ENCODE measurements around the gene CACNA1C. TPM values are rescaled to one million over a fixed set of nuclear protein-coding genes. Genes with fewer than 3 reads are reported as not detected.

CACNA1C gene
- total RNA-seq, 1 experiment from 2014 or later, result not detected

DNA sequence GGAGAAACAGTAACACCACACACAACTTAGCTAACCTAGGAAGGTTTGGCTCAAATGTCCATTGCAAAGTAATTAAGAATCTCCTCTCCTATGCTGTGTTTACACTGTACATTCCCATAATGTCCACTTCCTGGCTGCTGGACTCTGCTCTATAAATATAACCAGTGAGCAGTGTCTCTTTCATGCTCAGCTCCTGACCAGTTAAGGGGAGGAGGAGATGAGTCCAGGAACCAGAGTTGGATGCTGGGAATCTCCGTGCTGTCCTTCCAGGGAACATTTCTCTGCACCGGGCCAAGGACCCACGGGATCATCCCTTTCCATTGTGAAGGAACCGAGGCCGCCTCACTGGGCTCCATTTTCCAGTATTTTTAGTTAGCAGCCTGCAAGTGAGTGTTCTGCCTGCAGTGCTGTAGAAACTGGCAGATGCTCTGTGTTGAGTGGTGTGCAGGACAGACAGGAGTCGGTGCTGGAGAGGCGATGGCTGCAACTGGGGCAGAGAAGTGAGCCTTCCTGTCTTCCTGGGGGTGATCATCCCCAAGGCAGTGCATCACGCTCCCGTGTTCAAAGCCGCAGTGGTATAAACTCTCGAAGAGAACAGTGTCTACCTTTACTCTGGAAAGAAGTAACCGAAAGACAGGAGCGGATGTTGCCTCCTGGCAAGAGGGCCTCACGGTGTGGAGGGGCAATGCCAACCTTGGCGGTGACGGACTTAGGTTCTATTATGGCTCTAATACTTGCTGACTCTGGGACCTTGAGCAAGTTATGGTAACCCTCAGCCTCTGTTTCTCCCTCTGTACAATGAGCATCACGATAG, 195.5 kb downstream of the CACNA1C start:
- POLR2A ChIA-PET (ENCODE audit: unreplicated experiment), result no interaction called here
- Histone ChIP-seq H3K9me3 (ENCODE audit: insufficient read depth, low read depth) (no peaks in the 10 kb centered on the region), H3K79me2 (ENCODE audit: low read depth) (no peaks in the 10 kb centered on the region), H3K27me3 (ENCODE audit: insufficient read depth, low read depth) (peaks cover 98% of the 10 kb centered on the region), H3K9me2 (ENCODE audit: insufficient read depth) (no peaks in the 10 kb centered on the region), H3K27ac (no peak overlapping the region), H3F3A (ENCODE audit: insufficient read depth, low read depth) (no peaks in the 10 kb centered on the region), H3K4me3 (no peak overlapping the region), H2AFZ (no peak overlapping the region), H3K4me1 (replicated peaks; ENCODE audit: insufficient read depth) (no peaks in the 10 kb centered on the region), H3K36me3 (ENCODE audit: low read depth) (no peaks in the 10 kb centered on the region), H4K20me1 (ENCODE audit: insufficient read depth) (no peaks in the 10 kb centered on the region), H3K4me2 (no peak overlapping the region)
- TF ChIP-seq, protein P1, sequence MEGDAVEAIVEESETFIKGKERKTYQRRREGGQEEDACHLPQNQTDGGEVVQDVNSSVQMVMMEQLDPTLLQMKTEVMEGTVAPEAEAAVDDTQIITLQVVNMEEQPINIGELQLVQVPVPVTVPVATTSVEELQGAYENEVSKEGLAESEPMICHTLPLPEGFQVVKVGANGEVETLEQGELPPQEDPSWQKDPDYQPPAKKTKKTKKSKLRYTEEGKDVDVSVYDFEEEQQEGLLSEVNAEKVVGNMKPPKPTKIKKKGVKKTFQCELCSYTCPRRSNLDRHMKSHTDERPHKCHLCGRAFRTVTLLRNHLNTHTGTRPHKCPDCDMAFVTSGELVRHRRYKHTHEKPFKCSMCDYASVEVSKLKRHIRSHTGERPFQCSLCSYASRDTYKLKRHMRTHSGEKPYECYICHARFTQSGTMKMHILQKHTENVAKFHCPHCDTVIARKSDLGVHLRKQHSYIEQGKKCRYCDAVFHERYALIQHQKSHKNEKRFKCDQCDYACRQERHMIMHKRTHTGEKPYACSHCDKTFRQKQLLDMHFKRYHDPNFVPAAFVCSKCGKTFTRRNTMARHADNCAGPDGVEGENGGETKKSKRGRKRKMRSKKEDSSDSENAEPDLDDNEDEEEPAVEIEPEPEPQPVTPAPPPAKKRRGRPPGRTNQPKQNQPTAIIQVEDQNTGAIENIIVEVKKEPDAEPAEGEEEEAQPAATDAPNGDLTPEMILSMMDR (conservative IDR thresholded peaks at IDR 0.05), result no peak
- TF ChIP-seq EZH2 (IDR thresholded peaks at IDR 0.05; ENCODE audit: low read depth), result no peak
- no peak for DNase-seq
- intact Hi-C loops (cut with micrococcal nuclease; ENCODE audit: unreplicated experiment), result no loop called here
- CTCF ChIA-PET, result no interaction called here
- no TSS peak for BruUV-seq (replicated peaks)

DNA sequence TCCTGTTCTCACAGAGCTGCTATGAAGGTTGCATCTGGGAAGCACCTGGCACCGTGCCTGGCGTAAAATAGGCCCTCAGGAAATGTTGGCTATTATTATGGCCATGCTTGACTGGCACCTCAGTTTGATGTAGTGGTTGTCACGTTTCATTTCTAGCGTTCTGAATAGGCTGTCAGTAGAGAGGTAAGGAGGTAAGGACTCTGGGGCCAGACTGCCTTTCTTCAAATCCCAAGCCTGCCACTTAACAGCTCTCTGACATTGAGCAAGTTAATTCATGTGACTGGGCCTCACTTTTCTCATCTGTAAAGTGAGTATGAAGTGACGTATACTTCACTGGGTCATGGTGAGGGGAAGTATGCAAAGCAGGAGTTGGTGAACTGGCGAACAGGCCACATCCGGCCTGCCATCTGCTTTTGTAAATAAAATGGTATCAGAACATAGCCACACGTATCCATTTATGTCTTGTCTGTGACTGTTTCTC, 196.2 kb downstream of the CACNA1C start:
- no peak overlapping the region for H3K4me3 ChIP-seq
- no peak overlapping the region for H2AFZ ChIP-seq
- ChIA-PET POLR2A (ENCODE audit: unreplicated experiment) (no interaction called here), CTCF (no interaction called here)
- no peaks in the 10 kb centered on the region for H4K20me1 ChIP-seq (ENCODE audit: insufficient read depth)
- H3K9me2 ChIP-seq (ENCODE audit: insufficient read depth), result no peaks in the 10 kb centered on the region
- H3K4me1 ChIP-seq (replicated peaks; ENCODE audit: insufficient read depth), result no peaks in the 10 kb centered on the region
- TF ChIP-seq, protein P1 (conservative IDR thresholded peaks at IDR 0.05), result no peak
- TF ChIP-seq EZH2 (IDR thresholded peaks at IDR 0.05; ENCODE audit: low read depth), result no peak
- no peaks in the 10 kb centered on the region for H3K9me3 ChIP-seq (ENCODE audit: insufficient read depth, low read depth)
- no peak overlapping the region for H3K27ac ChIP-seq
- H3K36me3 ChIP-seq (ENCODE audit: low read depth), result no peaks in the 10 kb centered on the region
- H3F3A ChIP-seq (ENCODE audit: insufficient read depth, low read depth), result no peaks in the 10 kb centered on the region
- H3K4me2 ChIP-seq, result no peak overlapping the region
- H3K79me2 ChIP-seq (ENCODE audit: low read depth), result no peaks in the 10 kb centered on the region
- intact Hi-C loops (cut with micrococcal nuclease; ENCODE audit: unreplicated experiment), result no loop called here
- no TSS peak for BruUV-seq (replicated peaks)
- H3K27me3 ChIP-seq (ENCODE audit: insufficient read depth, low read depth), result peaks cover 98% of the 10 kb centered on the region
- no peak for DNase-seq

DNA sequence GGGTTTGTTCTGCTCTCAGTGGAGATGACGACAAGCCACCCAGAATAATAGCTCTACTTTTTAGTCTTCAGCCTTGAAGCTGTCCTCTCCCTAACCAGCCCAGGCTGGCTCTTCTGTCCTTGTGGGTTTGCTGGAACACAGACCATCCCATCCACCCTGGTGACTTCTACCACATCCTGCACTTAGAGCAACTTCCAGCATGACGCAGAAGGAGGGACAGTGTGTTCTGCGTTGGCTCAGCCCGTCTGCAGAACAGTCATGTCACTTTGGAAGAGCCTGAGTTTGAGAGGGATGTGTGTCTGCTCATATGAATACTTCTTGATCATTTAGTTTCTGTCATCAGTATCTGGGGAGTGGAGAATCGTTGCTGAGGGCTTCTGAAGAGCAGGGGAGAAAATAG, 198.0 kb downstream of the CACNA1C start:
- Histone ChIP-seq H3K36me3 (ENCODE audit: low read depth) (no peaks in the 10 kb centered on the region), H3K9me3 (ENCODE audit: insufficient read depth, low read depth) (no peaks in the 10 kb centered on the region), H3K9me2 (ENCODE audit: insufficient read depth) (no peaks in the 10 kb centered on the region), H4K20me1 (ENCODE audit: insufficient read depth) (no peaks in the 10 kb centered on the region), H3F3A (ENCODE audit: insufficient read depth, low read depth) (no peaks in the 10 kb centered on the region), H3K4me2 (no peak overlapping the region), H2AFZ (no peak overlapping the region), H3K27me3 (ENCODE audit: insufficient read depth, low read depth) (peaks cover 91% of the 10 kb centered on the region), H3K27ac (no peak overlapping the region), H3K79me2 (ENCODE audit: low read depth) (no peaks in the 10 kb centered on the region), H3K4me1 (replicated peaks; ENCODE audit: insufficient read depth) (no peaks in the 10 kb centered on the region), H3K4me3 (no peak overlapping the region)
- no peak for TF ChIP-seq EZH2 (IDR thresholded peaks at IDR 0.05; ENCODE audit: low read depth)
- TF ChIP-seq, protein P1 (conservative IDR thresholded peaks at IDR 0.05), result no peak
- intact Hi-C loops (cut with micrococcal nuclease; ENCODE audit: unreplicated experiment), result no loop called here
- no TSS peak for BruUV-seq (replicated peaks)
- ChIA-PET POLR2A (ENCODE audit: unreplicated experiment) (no interaction called here), CTCF (no interaction called here)
- DNase-seq, result no peak

Measured in PC-9 (cell line).